Esophagus squamous epithelium (tissue), 5 donors: Measurements from ENCODE around the gene PRCP. TPM values are rescaled to one million over a fixed set of nuclear protein-coding genes. Genes with fewer than 3 reads are reported as not detected.

ENCODE experiments used
- DNase-seq: peaks from one replicate; lab custom pipeline; 2025; lab: John Stamatoyannopoulos, UW
- H3K27ac ChIP-seq, 4 donors: fragments of 200-600 bp; sonication (generic); one replicate each; pipeline ENCODE4 v1.5.1; 2016 to 2019; ENCODE audit warnings: mild to moderate bottlenecking in 1 of 4
- H3K27me3 ChIP-seq, 4 donors: fragments of 200-600 bp; sonication (generic); 1 replicate in 3 of 4; 2 replicates in 1 of 4; pipeline versions ENCODE4 v1.5.1 to v1.6.0; 2017 to 2021; ENCODE audit warnings: antibody characterized with exemption in 1 of 4
- H3K36me3 ChIP-seq, 3 donors: fragments of 200-600 bp; sonication (generic); one replicate each; pipeline ENCODE4 v1.5.1; 2016 to 2019
- H3K4me1 ChIP-seq, 3 donors: fragments of 200-600 bp; sonication (generic); one replicate each; pipeline ENCODE4 v1.5.1; 2017 to 2019
- H3K4me3 ChIP-seq, 4 donors: fragments of 200-600 bp; sonication (generic); 1 replicate in 3 of 4; 2 replicates in 1 of 4; pipeline ENCODE4 v1.5.1; 2016 to 2019; ENCODE audit warnings: mild to moderate bottlenecking in 2 of 4, moderate library complexity in 1 of 4
- H3K9me3 ChIP-seq, 3 donors: fragments of 200-600 bp; sonication (generic); one replicate each; pipeline ENCODE4 v1.5.1; 2016 to 2019
- CTCF ChIP-seq, 6 experiments: fragments of 450-650 bp in 4 of 6; fragments of 200-600 bp in 2 of 6; sonication (generic) in 2 of 6; IDR thresholded peaks; one replicate each; pipeline ENCODE4 v1.5.1; 2016 to 2019; ENCODE audit warnings: antibody characterized with exemption in 6 of 6, mild to moderate bottlenecking in 4 of 6, moderate library complexity in 4 of 6
- POLR2A ChIP-seq, 4 donors: fragments of 450-650 bp; IDR thresholded peaks; one replicate each; pipeline ENCODE4 v1.6.1; 2017; ENCODE audit warnings: antibody characterized with exemption in 4 of 4, mild to moderate bottlenecking in 4 of 4, moderate library complexity in 3 of 4
- WGBS, 2 donors: methylation state at CpG; one replicate each; pipeline ENCODE4 v1.1.5; 2018; 5-methylcytosine and 5-hydroxymethylcytosine counted together
- intact Hi-C: fragments of 100-400 bp; cut with DNase I; formaldehyde crosslinking; loops from one replicate; pipeline ENCODE4 v1.15.0; 2022
- total RNA-seq, 4 donors: library from RNA; depleted of rRNA; stranded (reverse); fragments of >200 nt; gene quantifications; one replicate each; pipeline ENCODE4 v1.1.0, GENCODE V29; 2016
- donor health status: DM: yes; HTN: yes; CAD: no.

PRCP gene
- total RNA-seq, 4 donors from 2014 or later = 39.6 to 82.4 (median 50.3) TPM

- Histone ChIP-seq H3K4me3 (no peak overlapping the region), H3K27me3 (no peaks in the 10 kb centered on the region), H3K36me3 (no peaks in the 10 kb centered on the region), H3K27ac (no peak overlapping the region), H3K9me3 (no peaks in the 10 kb centered on the region), H3K4me1 (no peaks in the 10 kb centered on the region)
- WGBS, 2 donors = 46 to 70% methylated on average over 3 to 5 of the region's 5 CpGs
- DNase-seq = no peak
- intact Hi-C loops = no loop called here
- TF ChIP-seq CTCF (IDR thresholded peaks at IDR 0.05) (no peak), POLR2A (IDR thresholded peaks at IDR 0.05) (no peak)
Observed at GRCh38 chr11:82790723-82791484, 109.3 kb downstream of the PRCP start.

GRCh38 chr11:82787981-82788380 lies 112.2 kb downstream of the PRCP start:
- Histone ChIP-seq H3K9me3 (no peaks in the 10 kb centered on the region), H3K4me3 (no peak overlapping the region), H3K4me1 (no peaks in the 10 kb centered on the region), H3K27me3 (no peaks in the 10 kb centered on the region), H3K36me3 (no peaks in the 10 kb centered on the region), H3K27ac (no peak overlapping the region)
- intact Hi-C loops = no loop called here
- WGBS, 2 donors = 80 to 84% methylated on average over 4 of the region's 4 CpGs
- no peak for TF ChIP-seq POLR2A (IDR thresholded peaks at IDR 0.05)
- no peak for TF ChIP-seq CTCF (IDR thresholded peaks at IDR 0.05)
- no peak for DNase-seq

GRCh38 chr11:82786836-82787235 lies 113.4 kb downstream of the PRCP start:
- Histone ChIP-seq H3K4me3 (no peak overlapping the region), H3K27ac (no peak overlapping the region), H3K9me3 (no peaks in the 10 kb centered on the region), H3K27me3 (no peaks in the 10 kb centered on the region), H3K4me1 (no peaks in the 10 kb centered on the region), H3K36me3 (no peaks in the 10 kb centered on the region)
- no peak for DNase-seq
- TF ChIP-seq POLR2A (IDR thresholded peaks at IDR 0.05) = no peak
- no peak for TF ChIP-seq CTCF (IDR thresholded peaks at IDR 0.05)
- intact Hi-C loops = no loop called here
- 65 to 67% methylated on average over 3 of the region's 3 CpGs for whole genome bisulfite sequencing, 2 donors

GRCh38 chr11:82786001-82786400 lies 114.2 kb downstream of the PRCP start:
- 90 to 92% methylated on average over 2 of the region's 2 CpGs for WGBS, 2 donors
- TF ChIP-seq POLR2A (IDR thresholded peaks at IDR 0.05) (no peak), CTCF (IDR thresholded peaks at IDR 0.05) (no peak)

GRCh38 chr11:82782825-82783374 lies 117.3 kb downstream of the PRCP start:
- WGBS, 2 donors = 76 to 96% methylated on average over 1 of the region's 1 CpG
- no peak for DNase-seq
- Histone ChIP-seq H3K27me3 (no peaks in the 10 kb centered on the region), H3K9me3 (no peaks in the 10 kb centered on the region), H3K36me3 (no peaks in the 10 kb centered on the region), H3K27ac (no peak overlapping the region), H3K4me3 (no peak overlapping the region), H3K4me1 (no peaks in the 10 kb centered on the region)
- no peak for TF ChIP-seq POLR2A (IDR thresholded peaks at IDR 0.05)
- TF ChIP-seq CTCF (IDR thresholded peaks at IDR 0.05) = no peak
- intact Hi-C loops = no loop called here

More at GRCh38 chr11:82786001-82786400, 114.2 kb downstream of the PRCP start:
- intact Hi-C loops = no loop called here
- no peak for DNase-seq
- no peak overlapping the region for H3K4me3 ChIP-seq
- no peaks in the 10 kb centered on the region for H3K36me3 ChIP-seq
- no peak overlapping the region for H3K27ac ChIP-seq
- H3K4me1 ChIP-seq = no peaks in the 10 kb centered on the region
- H3K27me3 ChIP-seq = no peaks in the 10 kb centered on the region
- H3K9me3 ChIP-seq = no peaks in the 10 kb centered on the region
